SU-DHL-6 (cell line): ENCODE data around the gene RFFL.

Experiments used
- CTCF ChIP-seq: fragments of 200-600 bp; sonication (generic); IDR thresholded peaks from one replicate; pipeline ENCODE4 v1.5.1; 2017; ENCODE audit warnings: antibody characterized with exemption, mild to moderate bottlenecking, low read length, moderate library complexity; ENCODE audit not compliant: insufficient read depth, poor library complexity, severe bottlenecking
- EZH2phosphoT487 ChIP-seq: fragments of 200-600 bp; sonication (generic), shearing (Covaris generic); conservative IDR thresholded peaks from 2 replicates; pipeline ENCODE4 v1.6.1; 2018; ENCODE audit warnings: mild to moderate bottlenecking, antibody characterized with exemption, low read length, moderate library complexity, mixed read lengths

GRCh38 chr17:35021520-35022380 lies 41.8 kb downstream of the RFFL start:
- TF ChIP-seq EZH2phosphoT487 (no peak), CTCF (no peak)
